HG03558 (cell line): ENCODE measurements around the gene TFAP2A.

Source experiments
- ATAC-seq: cut with Tn5 transposase; IDR thresholded peaks from one replicate; pipeline ENCODE4 v1.9.1; 2021; ENCODE audit warnings: moderate number of reproducible peaks; ENCODE audit not compliant: unreplicated experiment; ENCODE audit errors: extremely low read depth

TFAP2A gene

GRCh38 chr6:10413850-10414738 is 780 bp downstream of the TFAP2A start:
- no peak for ATAC-seq

- ATAC-seq = no peak
These were observed 1.5 kb downstream of the TFAP2A start for GRCh38 chr6:10413262-10413849.

GRCh38 chr6:10412461-10413261 is 2.2 kb downstream of the TFAP2A start:
- no peak for ATAC-seq

DNA sequence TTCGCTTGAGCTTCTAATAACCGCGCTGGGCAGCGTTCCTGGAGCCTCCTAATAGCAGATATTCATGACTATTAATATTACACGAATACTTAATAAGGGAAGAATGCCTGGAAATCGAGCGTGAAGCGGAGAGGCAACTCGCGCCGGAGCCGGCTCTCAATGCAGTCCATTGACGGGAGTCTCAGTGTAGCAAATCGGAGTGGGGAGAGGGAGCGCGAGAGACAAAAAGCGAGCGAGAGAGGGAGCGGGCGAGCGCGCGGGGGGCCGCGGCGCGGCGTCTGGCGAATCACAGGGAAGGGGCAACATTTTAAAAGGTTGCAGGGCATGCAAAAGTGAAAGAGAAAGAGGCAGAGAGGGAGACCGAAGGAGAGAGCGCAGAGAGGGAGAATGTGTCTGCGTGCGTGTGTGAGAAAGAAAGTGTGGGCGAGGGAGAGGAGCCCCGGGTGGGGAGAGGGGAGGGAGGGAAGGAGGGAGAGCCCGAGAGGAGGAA is 2.9 kb downstream of the TFAP2A start:
- peak; percentile 33 for ATAC-seq

GRCh38 chr6:10411131-10411970 is 3.5 kb downstream of the TFAP2A start:
- no peak for ATAC-seq

DNA sequence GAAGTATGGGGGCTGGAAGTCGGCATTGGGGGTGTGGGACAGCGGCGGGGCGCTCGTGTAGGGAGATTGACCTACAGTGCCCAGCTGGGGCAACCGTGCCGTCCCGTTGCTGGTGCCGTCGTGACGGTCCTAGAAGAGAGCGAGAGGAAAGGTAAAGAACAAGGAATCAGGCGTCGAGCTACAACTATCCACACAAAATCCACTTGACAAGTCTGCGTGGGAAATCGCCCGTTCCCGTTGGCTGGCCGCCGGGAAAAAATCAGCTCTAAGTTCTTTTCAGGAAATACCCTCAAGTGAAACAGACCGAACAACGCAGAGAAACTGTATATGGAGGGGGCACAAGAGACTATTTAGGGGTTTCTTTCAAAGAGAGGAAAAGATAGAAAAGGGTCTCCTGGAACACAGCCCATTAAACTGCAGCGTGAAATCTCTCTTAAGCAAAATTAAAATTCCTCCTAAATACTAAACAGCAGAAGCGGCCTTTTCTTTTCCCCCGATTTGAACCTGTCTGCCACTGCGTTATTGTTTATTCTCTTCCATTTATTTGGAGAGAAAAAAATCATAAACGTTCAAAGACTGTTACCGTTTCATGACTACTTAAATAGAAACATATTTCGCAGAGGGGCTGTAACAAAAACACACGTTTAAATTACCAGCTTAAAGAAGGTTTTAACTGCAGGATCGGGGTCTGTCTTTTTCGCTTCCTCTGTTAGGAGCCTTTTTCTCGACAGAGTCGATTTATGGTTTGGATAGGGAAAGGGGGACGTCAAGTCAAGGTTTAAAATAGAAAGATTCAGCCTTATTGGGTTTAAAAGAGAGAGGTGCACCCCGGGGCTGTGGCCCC is 4.4 kb downstream of the TFAP2A start:
- ATAC-seq = no peak

GRCh38 chr6:10409731-10410206 is 5.1 kb downstream of the TFAP2A start:
- no peak for ATAC-seq

GRCh38 chr6:10409233-10409721 is 5.6 kb downstream of the TFAP2A start:
- no peak for ATAC-seq

- no peak for ATAC-seq
These were observed 6.4 kb downstream of the TFAP2A start for GRCh38 chr6:10408457-10408856.

GRCh38 chr6:10407674-10408054 is 7.2 kb downstream of the TFAP2A start:
- ATAC-seq = no peak

DNA sequence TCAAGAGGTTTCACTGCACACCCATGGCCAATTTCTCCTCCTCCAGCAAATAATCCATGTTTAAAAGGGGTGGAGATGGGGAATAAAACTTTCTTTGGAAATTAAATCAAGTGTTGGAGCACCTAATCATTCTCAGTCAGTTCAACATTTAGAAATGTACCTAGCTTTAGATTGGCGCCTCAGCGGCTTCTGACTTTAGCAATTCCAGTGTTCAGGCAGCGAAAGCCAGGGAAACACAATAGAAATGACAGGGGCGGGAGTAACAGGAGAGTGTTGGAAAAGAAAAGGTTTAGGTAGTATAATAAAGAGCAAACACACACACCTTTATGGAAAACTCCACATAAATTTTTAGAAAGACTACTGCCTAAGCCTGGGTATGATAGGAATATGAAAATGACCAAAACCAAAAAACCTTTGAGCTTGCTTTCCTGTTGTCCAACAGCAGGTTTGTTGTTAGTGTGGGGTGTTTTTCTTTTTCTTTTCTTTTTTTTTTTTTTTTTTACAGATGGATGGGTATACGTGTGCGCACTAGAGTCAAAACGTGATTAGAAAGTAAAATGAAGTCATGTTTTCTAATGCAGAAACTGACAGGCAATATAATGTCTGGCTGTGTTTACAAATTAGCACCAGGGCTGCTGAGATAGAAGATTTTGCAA is 7.7 kb downstream of the TFAP2A start:
- ATAC-seq = no peak

DNA sequence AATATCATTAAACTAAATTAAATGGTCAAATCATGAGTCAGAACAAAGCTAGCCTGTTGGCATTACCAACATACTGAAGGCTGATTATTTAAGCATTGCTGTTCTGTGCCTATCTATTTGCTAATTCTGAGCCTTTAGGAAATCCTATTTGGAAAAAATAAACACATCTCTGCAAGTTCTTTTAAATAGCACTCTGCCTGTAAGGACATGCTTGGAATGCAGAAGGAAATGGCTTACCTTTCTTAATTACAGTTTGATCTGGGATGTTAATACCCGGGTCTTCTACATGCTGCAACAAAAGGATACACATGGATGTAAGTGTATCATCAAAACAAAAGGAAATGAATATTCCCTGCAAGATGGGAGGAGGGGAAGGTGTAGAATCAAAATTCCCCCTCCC is 8.3 kb downstream of the TFAP2A start:
- ATAC-seq = no peak

DNA sequence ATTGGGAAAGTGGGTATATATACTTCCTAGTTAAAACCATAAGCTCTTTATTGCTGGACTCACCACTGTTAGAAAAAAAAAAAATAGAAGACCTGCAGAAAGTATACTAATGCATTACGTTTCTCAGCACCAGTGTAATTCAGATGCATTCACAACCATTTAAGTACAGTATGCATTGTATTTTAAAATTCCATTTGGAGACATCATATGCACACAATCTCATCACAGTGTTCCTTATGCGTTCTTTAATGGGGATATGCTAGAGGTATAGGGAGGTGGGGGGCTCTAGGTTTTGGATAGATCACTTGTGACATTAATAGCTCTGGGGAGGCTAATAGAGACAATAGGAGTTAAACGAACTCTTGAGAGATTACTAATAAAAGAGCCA is 9.4 kb downstream of the TFAP2A start:
- no peak for ATAC-seq

DNA sequence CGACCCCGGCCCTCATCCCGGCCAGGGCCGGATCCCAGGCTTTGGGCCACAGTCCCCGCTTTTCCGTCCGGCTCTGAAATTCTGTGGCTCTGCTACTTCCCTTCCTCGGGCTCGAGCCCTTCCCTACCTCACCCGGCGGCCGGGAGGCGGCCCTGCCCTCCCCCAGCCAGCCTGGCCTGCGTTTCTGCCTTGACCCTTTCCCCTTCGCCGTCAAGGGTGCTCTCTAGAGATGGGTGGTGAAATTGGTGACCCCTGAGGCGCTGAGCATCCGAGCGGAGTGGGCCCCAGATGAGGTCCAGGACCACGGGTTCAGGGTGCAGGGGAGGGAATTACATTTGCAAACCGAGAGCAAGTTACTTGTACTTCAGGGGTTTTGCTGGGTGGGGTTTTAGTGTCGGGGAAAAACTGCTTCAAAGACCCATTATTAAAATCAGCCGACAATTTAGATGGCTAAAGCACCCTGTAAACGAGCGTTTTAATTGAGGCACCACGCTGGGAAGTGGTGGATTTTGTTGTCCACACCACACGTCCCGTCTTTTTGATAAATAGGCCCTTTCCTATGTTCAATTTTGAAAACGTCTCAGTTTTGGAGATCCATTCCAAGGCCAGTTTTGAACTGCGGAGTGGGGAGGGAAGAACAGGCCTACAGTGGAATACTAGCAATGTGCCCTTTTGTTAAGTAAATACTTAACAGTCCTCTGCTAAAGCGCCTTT is 9.9 kb downstream of the TFAP2A start:
- no peak for ATAC-seq

DNA sequence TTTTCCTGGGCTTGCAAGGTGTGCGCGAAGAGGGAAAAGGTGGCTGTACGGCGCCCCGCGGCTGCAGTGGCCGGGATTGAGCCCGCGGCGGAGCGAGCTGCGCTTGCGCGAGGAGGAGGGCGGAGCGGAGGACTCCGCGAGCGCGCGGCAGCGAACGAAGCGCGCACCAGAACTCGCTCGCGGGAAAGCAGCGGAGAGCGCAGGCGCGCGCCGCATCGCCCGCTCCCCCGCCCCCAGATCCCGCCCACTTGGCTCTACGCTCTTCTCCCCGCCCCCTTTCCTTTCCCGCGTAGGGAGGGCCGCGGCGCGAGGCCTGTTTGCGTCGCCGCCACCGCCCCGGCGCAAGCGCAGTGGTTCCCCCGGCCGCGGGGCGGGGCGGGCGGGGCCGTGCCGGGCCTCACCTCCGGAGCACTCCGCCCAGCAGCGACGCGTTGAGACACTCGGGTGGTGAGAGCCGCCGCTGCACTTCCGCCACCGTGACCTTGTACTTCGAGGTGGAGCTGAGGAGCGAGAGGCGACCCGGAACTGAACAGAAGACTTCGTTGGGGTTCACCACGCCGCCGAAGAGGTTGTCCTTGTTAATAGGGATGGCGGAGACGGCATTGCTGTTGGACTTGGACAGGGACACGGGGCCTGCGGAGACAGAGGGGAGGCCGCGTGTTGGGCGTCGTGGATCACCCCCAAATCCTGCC is 10.6 kb downstream of the TFAP2A start:
- peak; percentile 91 for ATAC-seq

GRCh38 chr6:10403385-10404106 is 11.3 kb downstream of the TFAP2A start:
- peak; percentile 2 for ATAC-seq
